D721Med (cell line): ENCODE results near the gene SPOCD1.
"Not testable (repeated sequence)": the region's sequence is repeated elsewhere in the genome, so short reads cannot be mapped to it uniquely, and the experiment has no call there.

Experiments
- DNase-seq: peaks from one replicate; pipeline ENCODE4 v3.0.0; 2011; ENCODE audit warnings: low spot score; ENCODE audit not compliant: insufficient read length
- FAIRE-seq: peaks from 2 replicates; lab custom pipeline; 2011; peaks lifted over from hg19 to GRCh38; lab: Jason Lieb, UNC
- CTCF ChIP-seq: IDR thresholded peaks from 2 replicates; pipeline ENCODE4 v1.5.1; 2012; ENCODE audit warnings: mild to moderate bottlenecking, control low read depth; ENCODE audit not compliant: insufficient read depth; ENCODE audit errors: missing control alignments

Gene SPOCD1

GRCh38 chr1:31818206-31818605 lies 2.4 kb upstream of the SPOCD1 start:
- no peak for TF ChIP-seq CTCF
- no peak for DNase-seq
- FAIRE-seq = no peak

- not testable (repeated sequence) for DNase-seq, FAIRE-seq
Observed at GRCh38 chr1:31816947-31817346, 1.1 kb upstream of the SPOCD1 start.

GRCh38 chr1:31816501-31816900 lies 679 bp upstream of the SPOCD1 start:
- FAIRE-seq, DNase-seq: not testable (repeated sequence)

- DNase-seq (no peak), FAIRE-seq (no peak)
- TF ChIP-seq CTCF = no peak
Observed at GRCh38 chr1:31815307-31815645, 546 bp downstream of the SPOCD1 start.

GRCh38 chr1:31814631-31815306 lies 1.1 kb downstream of the SPOCD1 start:
- DNase-seq (no peak), FAIRE-seq (no peak)
- no peak for TF ChIP-seq CTCF

GRCh38 chr1:31814041-31814511 lies 1.7 kb downstream of the SPOCD1 start:
- no peak for TF ChIP-seq CTCF
- FAIRE-seq (no peak), DNase-seq (no peak)

GRCh38 chr1:31812158-31812829 lies 3.5 kb downstream of the SPOCD1 start:
- no peak for TF ChIP-seq CTCF
- DNase-seq (no peak), FAIRE-seq (no peak)

GRCh38 chr1:31811605-31812004 lies 4.2 kb downstream of the SPOCD1 start:
- TF ChIP-seq CTCF = no peak
- no peak for DNase-seq
- FAIRE-seq = no peak
